ENCODE results near the gene PSMA7.

- TF ChIP-seq, protein P1, sequence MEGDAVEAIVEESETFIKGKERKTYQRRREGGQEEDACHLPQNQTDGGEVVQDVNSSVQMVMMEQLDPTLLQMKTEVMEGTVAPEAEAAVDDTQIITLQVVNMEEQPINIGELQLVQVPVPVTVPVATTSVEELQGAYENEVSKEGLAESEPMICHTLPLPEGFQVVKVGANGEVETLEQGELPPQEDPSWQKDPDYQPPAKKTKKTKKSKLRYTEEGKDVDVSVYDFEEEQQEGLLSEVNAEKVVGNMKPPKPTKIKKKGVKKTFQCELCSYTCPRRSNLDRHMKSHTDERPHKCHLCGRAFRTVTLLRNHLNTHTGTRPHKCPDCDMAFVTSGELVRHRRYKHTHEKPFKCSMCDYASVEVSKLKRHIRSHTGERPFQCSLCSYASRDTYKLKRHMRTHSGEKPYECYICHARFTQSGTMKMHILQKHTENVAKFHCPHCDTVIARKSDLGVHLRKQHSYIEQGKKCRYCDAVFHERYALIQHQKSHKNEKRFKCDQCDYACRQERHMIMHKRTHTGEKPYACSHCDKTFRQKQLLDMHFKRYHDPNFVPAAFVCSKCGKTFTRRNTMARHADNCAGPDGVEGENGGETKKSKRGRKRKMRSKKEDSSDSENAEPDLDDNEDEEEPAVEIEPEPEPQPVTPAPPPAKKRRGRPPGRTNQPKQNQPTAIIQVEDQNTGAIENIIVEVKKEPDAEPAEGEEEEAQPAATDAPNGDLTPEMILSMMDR (IDR thresholded peaks at IDR 0.05): no peak
- no peak for TF ChIP-seq POLR2A (IDR thresholded peaks at IDR 0.05)
These were observed 17.1 kb upstream of the PSMA7 start for GRCh38 chr20:62160253-62160652.

Data from Peyer's patch (tissue), 4 donors.